ENCODE measurements around the gene CISD2. TPM values are rescaled to one million over a fixed set of nuclear protein-coding genes. Genes with fewer than 3 reads are reported as not detected.

Gene CISD2
- total and polyA plus RNA-seq, 2 experiments from 2014 or later, result 34.1 to 102 TPM

- peaks cover 10% of the 10 kb centered on the region for H3K27me3 Mint-ChIP-seq (ENCODE audit: insufficient read depth, low read depth, poor library complexity)
- H3K27ac Mint-ChIP-seq, result no peak overlapping the region
- H3F3A ChIP-seq (replicated peaks; ENCODE audit: low read depth), result no peaks in the 10 kb centered on the region
- H3K9me3 Mint-ChIP-seq, result no peaks in the 10 kb centered on the region
- H3K27me3 ChIP-seq (ENCODE audit: insufficient read depth), result no peaks in the 10 kb centered on the region
- peaks cover 48% of the 10 kb centered on the region for H3K4me1 Mint-ChIP-seq
- peak overlapping the region; percentile 75 for H3K4me2 ChIP-seq
- H3K4me3 ChIP-seq, result peak overlapping the region; percentile 84
- H3K9me2 ChIP-seq (ENCODE audit: insufficient read depth), result no peaks in the 10 kb centered on the region
- no peak for DNase-seq (ENCODE audit: low spot score)
- H3K4me1 ChIP-seq (ENCODE audit: insufficient read depth), result peaks cover 57% of the 10 kb centered on the region
- ATAC-seq, result no peak
- H3K4me3 Mint-ChIP-seq, result no peak overlapping the region; the same call in none of the 3 replicates
- H4K20me1 ChIP-seq (replicated peaks; ENCODE audit: insufficient read depth), result peaks cover 52% of the 10 kb centered on the region
- H3K79me2 ChIP-seq (replicated peaks; ENCODE audit: insufficient read depth), result peaks cover 83% of the 10 kb centered on the region
- no peaks in the 10 kb centered on the region; the same call in 1 of the 2 replicates for H3K36me3 ChIP-seq (ENCODE audit: insufficient read depth)
- H3K27ac ChIP-seq (ENCODE audit: low read depth), result no peak overlapping the region
- peaks cover 22% of the 10 kb centered on the region; the same call in 2 of the 3 replicates for H3K36me3 Mint-ChIP-seq (ENCODE audit: low read depth)
- no peak for TF ChIP-seq REST (IDR thresholded peaks at IDR 0.05; ENCODE audit: unreplicated experiment)
- TF ChIP-seq ETS1 (IDR thresholded peaks at IDR 0.05), result no peak
- TF ChIP-seq ZNF462 (CRISPR knock-in tag; IDR thresholded peaks at IDR 0.05), result no peak
- no peak for TF ChIP-seq NANOG (IDR thresholded peaks at IDR 0.05; ENCODE audit: borderline replicate concordance)
- TF ChIP-seq EZH2phosphoT487 (IDR thresholded peaks at IDR 0.05; ENCODE audit: unreplicated experiment), result no peak
- TF ChIP-seq ZNF114 (CRISPR knock-in tag; IDR thresholded peaks at IDR 0.05), result no peak
- no peak for TF ChIP-seq CREB1 (CRISPR knock-in tag; IDR thresholded peaks at IDR 0.05; ENCODE audit: low read depth)
- no peak for TF ChIP-seq CTCF (conservative IDR thresholded peaks at IDR 0.05; ENCODE audit: low read depth in 2 of 2)
- no peak for TF ChIP-seq JUNB (IDR thresholded peaks at IDR 0.05; ENCODE audit: unreplicated experiment)
- no peak for TF ChIP-seq EZH2 (IDR thresholded peaks at IDR 0.05; ENCODE audit: low read depth, unreplicated experiment)
- TF ChIP-seq POLR2AphosphoS5 (IDR thresholded peaks at IDR 0.05; ENCODE audit: low read depth), result no peak
- TF ChIP-seq STAT1 (IDR thresholded peaks at IDR 0.05; ENCODE audit: unreplicated experiment), result no peak
- no peak for TF ChIP-seq ZNF331 (CRISPR knock-in tag; IDR thresholded peaks at IDR 0.05; ENCODE audit: low read depth)
- H2AFZ ChIP-seq, result no peak overlapping the region
These were observed 45.3 kb upstream of the CISD2 start for GRCh38 chr4:102823464-102823863.
